ENCODE results near the gene APBB2.

The APBB2 gene

DNA sequence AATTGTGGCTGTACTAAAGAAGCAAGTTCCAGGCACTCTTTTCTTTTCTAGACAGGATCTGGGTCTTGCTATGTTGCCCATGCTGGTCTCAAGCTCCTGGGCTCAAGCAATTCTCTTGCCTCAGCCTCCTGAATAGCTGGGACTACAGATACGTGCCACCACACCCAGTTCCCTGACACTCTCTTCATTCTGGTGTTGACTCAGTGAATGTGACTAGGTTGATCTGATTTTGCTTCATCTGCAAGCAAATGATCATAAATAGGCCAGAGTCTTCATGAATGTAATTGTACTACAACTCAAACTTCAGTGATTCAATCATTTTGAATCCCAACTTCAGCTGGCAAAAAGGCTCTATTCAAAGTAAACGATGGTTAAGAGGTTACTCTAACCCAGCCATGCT, 78.5 kb downstream of the APBB2 start:
- H3K4me3 ChIP-seq (replicated peaks; ENCODE audit: low read depth, low read length), result no peak overlapping the region
- TF ChIP-seq, protein P1, sequence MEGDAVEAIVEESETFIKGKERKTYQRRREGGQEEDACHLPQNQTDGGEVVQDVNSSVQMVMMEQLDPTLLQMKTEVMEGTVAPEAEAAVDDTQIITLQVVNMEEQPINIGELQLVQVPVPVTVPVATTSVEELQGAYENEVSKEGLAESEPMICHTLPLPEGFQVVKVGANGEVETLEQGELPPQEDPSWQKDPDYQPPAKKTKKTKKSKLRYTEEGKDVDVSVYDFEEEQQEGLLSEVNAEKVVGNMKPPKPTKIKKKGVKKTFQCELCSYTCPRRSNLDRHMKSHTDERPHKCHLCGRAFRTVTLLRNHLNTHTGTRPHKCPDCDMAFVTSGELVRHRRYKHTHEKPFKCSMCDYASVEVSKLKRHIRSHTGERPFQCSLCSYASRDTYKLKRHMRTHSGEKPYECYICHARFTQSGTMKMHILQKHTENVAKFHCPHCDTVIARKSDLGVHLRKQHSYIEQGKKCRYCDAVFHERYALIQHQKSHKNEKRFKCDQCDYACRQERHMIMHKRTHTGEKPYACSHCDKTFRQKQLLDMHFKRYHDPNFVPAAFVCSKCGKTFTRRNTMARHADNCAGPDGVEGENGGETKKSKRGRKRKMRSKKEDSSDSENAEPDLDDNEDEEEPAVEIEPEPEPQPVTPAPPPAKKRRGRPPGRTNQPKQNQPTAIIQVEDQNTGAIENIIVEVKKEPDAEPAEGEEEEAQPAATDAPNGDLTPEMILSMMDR (IDR thresholded peaks at IDR 0.05; ENCODE audit: low read depth, low read length, missing control alignments), result no peak
- no peak for DNase-seq (ENCODE audit: extremely low read depth, low read depth)

DNA sequence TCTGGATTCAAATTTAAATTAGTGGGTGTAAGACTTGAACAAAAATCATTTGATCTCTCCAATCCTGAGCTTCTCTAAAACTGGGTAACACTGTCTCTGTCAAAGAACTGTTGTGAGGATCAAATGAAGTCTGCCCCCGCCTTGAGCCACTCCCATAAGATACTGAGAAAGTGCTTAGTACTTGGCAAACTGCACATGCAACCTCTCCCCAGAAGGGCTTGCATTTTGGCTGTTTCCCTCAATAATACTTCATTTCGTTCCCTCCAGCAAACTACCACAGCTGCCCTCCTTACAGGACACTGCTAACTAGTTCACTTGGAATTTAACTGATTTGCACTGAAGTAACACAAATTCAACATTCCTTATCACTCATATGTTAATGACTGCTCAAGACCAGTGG, 79.8 kb downstream of the APBB2 start:
- DNase-seq (ENCODE audit: extremely low read depth, low read depth), result no peak
- TF ChIP-seq, protein P1 (IDR thresholded peaks at IDR 0.05; ENCODE audit: low read depth, low read length, missing control alignments), result no peak
- no peak overlapping the region for H3K4me3 ChIP-seq (replicated peaks; ENCODE audit: low read depth, low read length)

DNA sequence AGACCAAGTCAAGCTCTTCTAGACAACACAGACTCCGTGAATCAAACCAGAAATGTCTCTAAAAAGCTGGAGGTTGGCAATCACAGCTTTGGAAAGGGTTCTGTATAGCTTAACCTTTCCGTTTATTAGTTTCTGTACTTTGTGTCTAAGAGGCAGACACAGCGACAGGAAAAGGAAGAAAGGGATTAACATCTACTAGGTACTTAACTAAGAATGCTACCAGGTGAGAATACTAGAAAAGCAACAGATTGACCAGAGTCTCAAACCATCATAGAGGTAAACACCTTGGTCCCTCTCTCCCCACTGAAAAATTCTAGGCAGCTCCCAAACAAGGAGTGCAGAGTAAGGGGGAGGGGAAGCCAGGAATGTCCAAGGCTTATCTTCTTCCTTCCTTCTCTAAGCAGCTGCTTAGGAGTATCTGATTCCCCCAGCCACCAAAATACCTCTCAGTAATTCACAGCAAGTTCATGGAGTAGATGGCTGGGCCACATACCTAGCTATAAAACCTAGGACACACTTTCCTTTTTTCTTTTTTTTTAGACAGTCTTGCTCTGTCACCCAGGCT, 80.8 kb downstream of the APBB2 start:
- TF ChIP-seq, protein P1 (IDR thresholded peaks at IDR 0.05; ENCODE audit: low read depth, low read length, missing control alignments), result no peak
- H3K4me3 ChIP-seq (replicated peaks; ENCODE audit: low read depth, low read length), result no peak overlapping the region
- no peak for DNase-seq (ENCODE audit: extremely low read depth, low read depth)

DNA sequence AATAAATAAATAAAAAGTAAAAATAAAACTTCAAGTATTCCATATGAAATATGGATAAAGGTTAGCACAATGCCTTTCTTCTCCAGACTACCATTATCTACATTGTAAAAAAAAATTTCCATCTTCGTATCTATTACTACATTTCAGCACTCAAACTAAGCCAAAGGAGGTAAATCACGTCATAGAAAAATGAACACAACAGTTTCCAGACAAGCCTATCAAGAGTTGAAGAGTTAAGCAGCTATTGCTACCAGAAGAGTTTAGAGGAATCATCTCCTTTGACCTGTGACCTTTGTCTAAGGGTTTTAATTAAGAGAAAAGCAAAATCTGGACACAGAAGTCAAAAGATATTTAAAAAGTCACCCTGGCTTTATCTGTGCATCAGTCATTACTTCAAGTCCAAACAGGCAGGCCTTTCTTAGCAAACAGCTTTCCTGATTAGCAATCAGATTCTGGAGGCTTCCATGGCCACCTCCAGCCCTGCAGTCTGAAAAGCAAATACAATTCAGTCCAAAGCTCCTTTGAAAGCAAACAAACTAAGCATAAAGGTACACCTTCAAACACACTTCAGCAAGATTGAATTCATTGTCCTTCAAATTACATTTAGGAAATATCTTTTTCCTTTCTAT, 82.2 kb downstream of the APBB2 start:
- TF ChIP-seq, protein P1 (IDR thresholded peaks at IDR 0.05; ENCODE audit: low read depth, low read length, missing control alignments), result no peak
- H3K4me3 ChIP-seq (replicated peaks; ENCODE audit: low read depth, low read length), result no peak overlapping the region
- DNase-seq (ENCODE audit: extremely low read depth, low read depth), result no peak

DNA sequence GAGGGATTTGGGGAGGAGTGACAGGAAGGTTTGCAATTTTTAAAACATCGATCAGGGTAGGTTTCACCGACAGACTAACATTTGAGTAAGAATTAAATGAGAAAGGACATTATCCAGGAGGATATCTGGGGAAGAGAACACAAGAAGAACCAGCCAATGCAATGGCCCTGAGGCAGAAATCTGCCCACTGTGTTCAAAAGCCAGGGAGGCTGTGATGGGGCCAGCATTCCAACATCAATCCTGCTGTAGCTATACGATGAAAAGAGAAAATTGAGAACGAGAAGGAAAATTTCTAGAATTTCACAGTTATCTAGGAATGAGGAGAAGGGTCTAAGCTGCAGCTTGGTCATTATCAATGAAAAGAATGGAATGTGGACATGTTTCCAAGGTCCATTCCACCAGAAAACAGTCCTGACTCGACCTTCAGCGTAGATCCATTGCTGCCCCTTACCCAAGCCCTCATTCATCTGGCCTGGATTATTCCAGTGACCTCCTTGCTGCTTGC, 84.4 kb downstream of the APBB2 start:
- no peak for DNase-seq (ENCODE audit: extremely low read depth, low read depth)
- no peak overlapping the region for H3K4me3 ChIP-seq (replicated peaks; ENCODE audit: low read depth, low read length)
- TF ChIP-seq, protein P1 (IDR thresholded peaks at IDR 0.05; ENCODE audit: low read depth, low read length, missing control alignments), result no peak

DNA sequence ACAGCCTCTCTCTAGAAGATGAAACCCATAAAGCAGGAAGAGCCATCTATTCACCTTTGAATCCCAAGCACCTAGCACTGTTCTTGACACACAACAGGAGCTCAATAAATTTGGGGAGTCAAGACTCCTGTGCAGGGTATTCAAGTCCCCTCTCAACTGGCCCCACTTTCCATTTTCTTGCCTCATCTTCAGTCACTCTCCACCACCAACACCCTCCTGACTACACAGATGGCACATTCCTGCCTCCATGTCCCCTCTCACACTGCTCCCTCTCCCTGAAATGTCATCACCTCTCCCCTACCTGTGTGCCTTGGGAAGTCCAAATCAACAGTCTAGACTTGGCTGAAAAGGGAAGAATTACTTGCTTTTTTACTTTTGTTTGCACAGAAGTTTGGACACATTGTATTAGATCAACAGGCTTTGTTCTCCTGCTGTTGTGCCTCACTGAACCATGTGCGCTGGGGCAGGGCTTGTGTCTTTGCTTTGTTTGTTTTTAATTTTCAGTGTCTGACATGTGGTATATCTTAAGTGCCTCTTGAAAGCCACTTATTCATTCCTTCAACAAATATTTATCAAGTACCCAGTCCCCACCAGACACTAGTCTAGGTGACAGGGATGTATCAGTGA, 85.1 kb downstream of the APBB2 start:
- DNase-seq (ENCODE audit: extremely low read depth, low read depth), result no peak
- no peak overlapping the region for H3K4me3 ChIP-seq (replicated peaks; ENCODE audit: low read depth, low read length)
- TF ChIP-seq, protein P1 (IDR thresholded peaks at IDR 0.05; ENCODE audit: low read depth, low read length, missing control alignments), result no peak
